HCT116 (cell line): ENCODE results near the gene SEMA3C. TPM values are rescaled to one million over a fixed set of nuclear protein-coding genes. Genes with fewer than 3 reads are reported as not detected.

Experiments
- ATAC-seq: fragments of 200-7000 bp; cut with Tn5 transposase; 2 replicates; pipeline ENCODE4 v1.9.1; 2020; ENCODE audit warnings: mild to moderate bottlenecking, moderate library complexity
- BruUV-seq: library from RNA; stranded (reverse); fragments of 400-500 nt; replicated peaks from 2 replicates; lab custom pipeline; 2021; lab: Mats Ljungman, UMichigan
- CTCF ChIA-PET: fragments of 300-600 bp; sonication (Branson Sonifier 250); formaldehyde crosslinking; loops from one replicate; lab custom pipeline; 2021; ENCODE audit warnings: antibody characterized with exemption; lab: Charles Lee
- POLR2A ChIA-PET: fragments of 300-600, 350-600 bp; sonication (Branson Sonifier 250); formaldehyde crosslinking; loops from one replicate; lab custom pipeline; 2021; ENCODE audit warnings: antibody characterized with exemption; lab: Charles Lee
- RAD21 ChIA-PET, 2 experiments: fragments of 300-600 bp; sonication (Branson Sonifier 250); formaldehyde crosslinking; loops; one replicate each; lab custom pipeline; 2023; ENCODE audit warnings: low total read pairs in 2 of 2; ENCODE audit not compliant: uncharacterized antibody in 2 of 2, unreplicated experiment in 2 of 2, low non-redundant PET in 1 of 2; lab: Charles Lee
- DNase-seq: peaks from one replicate; pipeline ENCODE4 v3.0.0-alpha.2; 2010; ENCODE audit warnings: low read depth, low spot score
- H2AFZ ChIP-seq: fragments of 200-600 bp; shearing (Covaris generic), sonication (generic); 2 replicates; pipeline ENCODE4 v1.6.1; 2017; ENCODE audit warnings: low read depth, mixed run types, mixed read lengths, antibody characterized with exemption, low read length; ENCODE audit not compliant: poor library complexity, severe bottlenecking
- H3K27ac ChIP-seq: 2 replicates; pipeline ENCODE4 v1.5.1; 2012; ENCODE audit warnings: low read depth, low read length
- H3K27me3 ChIP-seq: fragments of 200-600 bp; sonication (generic); 2 replicates; pipeline ENCODE4 v1.6.1; 2016; ENCODE audit warnings: mixed run types, low read length, mixed read lengths; ENCODE audit not compliant: insufficient read depth
- H3K36me3 ChIP-seq, 2 experiments: fragments of 200-500 bp in 1 of 2; fragments of 200-600 bp in 1 of 2; sonication (Bioruptor generic) in 1 of 2; sonication (generic) in 1 of 2; 2 replicates each; pipeline versions ENCODE4 v1.5.1 to v1.6.1; 2014 to 2016; ENCODE audit warnings: low read length in 2 of 2, inconsistent platforms in 1 of 2, mixed read lengths in 1 of 2, mixed run types in 1 of 2; ENCODE audit not compliant: insufficient read depth in 2 of 2, control insufficient read depth in 1 of 2
- H3K4me1 ChIP-seq, 2 experiments: fragments of 200-600 bp in 1 of 2; sonication (generic) in 1 of 2; 2 replicates each; pipeline versions ENCODE4 v1.5.1 to v1.6.1; 2012 to 2017; ENCODE audit warnings: low read length in 2 of 2, inconsistent platforms in 1 of 2, mild to moderate bottlenecking in 1 of 2, mixed read lengths in 1 of 2, mixed run types in 1 of 2, moderate library complexity in 1 of 2; ENCODE audit not compliant: insufficient read depth in 2 of 2, control insufficient read depth in 1 of 2
- H3K4me2 ChIP-seq: fragments of 200-600 bp; sonication (generic); 2 replicates; pipeline ENCODE4 v1.6.1; 2017; ENCODE audit warnings: mixed run types, low read length, mixed read lengths
- H3K4me3 ChIP-seq, 2 experiments: fragments of 200-600 bp in 1 of 2; sonication (generic) in 1 of 2; replicated peaks in 1 of 2; 2 replicates each; pipeline ENCODE4 v1.5.1; 2011 to 2016; ENCODE audit warnings: low read length in 2 of 2, control low read depth in 1 of 2, low read depth in 1 of 2, mild to moderate bottlenecking in 1 of 2, mixed read lengths in 1 of 2, mixed run types in 1 of 2
- H3K79me2 ChIP-seq: fragments of 200-600 bp; sonication (generic); 2 replicates; pipeline ENCODE4 v1.6.1; 2017; ENCODE audit warnings: mild to moderate bottlenecking, mixed run types, low read length, moderate library complexity, mixed read lengths; ENCODE audit not compliant: insufficient read depth
- H3K9ac ChIP-seq: fragments of 200-600 bp; sonication (generic); 2 replicates; pipeline ENCODE4 v1.6.1; 2016; ENCODE audit warnings: low read length, mixed read lengths
- H3K9me2 ChIP-seq: fragments of 200-600 bp; sonication (generic), shearing (Covaris generic); 2 replicates; pipeline ENCODE4 v1.6.1; 2017; ENCODE audit warnings: mixed run types, mild to moderate bottlenecking, moderate library complexity; ENCODE audit not compliant: insufficient read depth
- H3K9me3 ChIP-seq, 2 experiments: fragments of 200-500 bp in 1 of 2; fragments of 200-600 bp in 1 of 2; sonication (Bioruptor generic) in 1 of 2; sonication (generic) in 1 of 2; 2 replicates each; pipeline ENCODE4 v1.6.1; 2014 to 2017; ENCODE audit warnings: low read length in 2 of 2, mixed read lengths in 2 of 2, inconsistent platforms in 1 of 2, low read depth in 1 of 2, mild to moderate bottlenecking in 1 of 2, mixed run types in 1 of 2, moderate library complexity in 1 of 2; ENCODE audit not compliant: control insufficient read depth in 1 of 2, insufficient read depth in 1 of 2
- H4K20me1 ChIP-seq: fragments of 200-600 bp; sonication (generic), shearing (Covaris generic); 2 replicates; pipeline ENCODE4 v1.6.1; 2017; ENCODE audit warnings: mixed run types, mild to moderate bottlenecking, moderate library complexity; ENCODE audit not compliant: insufficient read depth
- CBX3 ChIP-seq: IDR thresholded peaks from 2 replicates; pipeline ENCODE4 v1.6.1; 2012; ENCODE audit warnings: low read depth
- ELF1 ChIP-seq: IDR thresholded peaks from 2 replicates; pipeline ENCODE4 v1.6.1; 2012; ENCODE audit warnings: low read depth, borderline replicate concordance
- EZH2phosphoT487 ChIP-seq: fragments of 200-600 bp; IDR thresholded peaks from 2 replicates; pipeline ENCODE4 v1.6.1; 2018; ENCODE audit warnings: antibody characterized with exemption, borderline replicate concordance
- FOSL1 ChIP-seq: IDR thresholded peaks from 2 replicates; pipeline ENCODE4 v1.6.1; 2012; ENCODE audit warnings: low read depth
- JUND ChIP-seq: IDR thresholded peaks from 2 replicates; pipeline ENCODE4 v1.6.1; 2012
- POLR2A ChIP-seq: IDR thresholded peaks from 2 replicates; pipeline ENCODE4 v1.7.0; 2011; ENCODE audit warnings: borderline replicate concordance; ENCODE audit not compliant: insufficient read depth, insufficient read length; ENCODE audit errors: extremely low read depth
- SIN3A ChIP-seq: IDR thresholded peaks from 2 replicates; pipeline ENCODE4 v1.6.1; 2012; ENCODE audit warnings: low read depth
- SP1 ChIP-seq: IDR thresholded peaks from 2 replicates; pipeline ENCODE4 v1.6.1; 2012; ENCODE audit warnings: low read depth
- SRF ChIP-seq: IDR thresholded peaks from 2 replicates; pipeline ENCODE4 v1.6.1; 2012; ENCODE audit warnings: low read depth
- TCF7L2 ChIP-seq: IDR thresholded peaks from 2 replicates; pipeline ENCODE4 v1.7.0; 2011; ENCODE audit warnings: borderline replicate concordance, inconsistent platforms; ENCODE audit not compliant: insufficient read depth, insufficient read length; ENCODE audit errors: extremely low read depth
- YY1 ChIP-seq: IDR thresholded peaks from 2 replicates; pipeline ENCODE4 v1.6.1; 2011; ENCODE audit warnings: low read length, low read depth, moderate library complexity, mild to moderate bottlenecking; ENCODE audit not compliant: insufficient replicate concordance; ENCODE audit errors: extremely low read depth
- ZFX ChIP-seq: fragments of 450-650 bp; IDR thresholded peaks from 2 replicates; pipeline ENCODE4 v1.6.1; 2017
- intact Hi-C: fragments of 100-400 bp; cut with micrococcal nuclease; formaldehyde crosslinking; loops from 2 replicates; pipeline ENCODE4 v1.10.0; 2022
- total RNA-seq: library from RNA; stranded (reverse); gene quantifications from one replicate; pipeline ENCODE4 v1.2.1, GENCODE V29; 2021; ENCODE audit not compliant: unreplicated experiment
- TF ChIP-seq, protein P1 (sequence below): IDR thresholded peaks from 2 replicates; pipeline ENCODE4 v1.6.1; 2012
- TF ChIP-seq, protein P2 (sequence below): IDR thresholded peaks from 2 replicates; pipeline ENCODE4 v1.6.1; 2011; ENCODE audit warnings: mild to moderate bottlenecking, low read length, moderate library complexity; ENCODE audit not compliant: insufficient replicate concordance; ENCODE audit errors: extremely low read depth
- TF ChIP-seq, protein P3 (sequence below), 3 experiments: fragments of 200-600 bp in 1 of 3; sonication (generic) in 1 of 3; IDR thresholded peaks in 2 of 3; conservative IDR thresholded peaks in 1 of 3; 2 replicates each; pipeline ENCODE4 v1.5.1; 2012 to 2017; ENCODE audit warnings: low read depth in 2 of 3, low read length in 2 of 3, antibody characterized with exemption in 1 of 3, borderline replicate concordance in 1 of 3, control low read depth in 1 of 3, mild to moderate bottlenecking in 1 of 3, mixed read lengths in 1 of 3, mixed run types in 1 of 3, moderate library complexity in 1 of 3; ENCODE audit not compliant: insufficient read depth in 1 of 3

Gene SEMA3C
- total RNA-seq, 1 experiment from 2014 or later = 25.3 TPM

GRCh38 chr7:80763289-80763688 is 155.6 kb downstream of the SEMA3C start:
- no peak overlapping the region for H3K4me2 ChIP-seq
- no TSS peak for BruUV-seq
- ChIA-PET RAD21 (no interaction called here), POLR2A (no interaction called here), CTCF (no interaction called here)
- H3K4me3 ChIP-seq = no peak overlapping the region
- no peaks in the 10 kb centered on the region for H3K9me3 ChIP-seq
- intact Hi-C loops = no loop called here
- H3K27ac ChIP-seq = no peak overlapping the region
- no peaks in the 10 kb centered on the region for H3K9me2 ChIP-seq
- no peaks in the 10 kb centered on the region; a peak in 1 of 4 replicates for H3K36me3 ChIP-seq
- H3K27me3 ChIP-seq = no peaks in the 10 kb centered on the region
- no peak overlapping the region for H3K9ac ChIP-seq
- TF ChIP-seq YY1 (no peak), SRF (no peak), SIN3A (no peak), ELF1 (no peak), FOSL1 (no peak), SP1 (no peak)
- TF ChIP-seq, protein P1, sequence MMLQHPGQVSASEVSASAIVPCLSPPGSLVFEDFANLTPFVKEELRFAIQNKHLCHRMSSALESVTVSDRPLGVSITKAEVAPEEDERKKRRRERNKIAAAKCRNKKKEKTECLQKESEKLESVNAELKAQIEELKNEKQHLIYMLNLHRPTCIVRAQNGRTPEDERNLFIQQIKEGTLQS = no peak
- no peaks in the 10 kb centered on the region for H4K20me1 ChIP-seq
- DNase-seq (no peak), ATAC-seq (no peak)
- no peak overlapping the region for H2AFZ ChIP-seq
- no peaks in the 10 kb centered on the region for H3K79me2 ChIP-seq
- H3K4me1 ChIP-seq = peaks cover 4 to 9% of the 10 kb centered on the region in 2 experiments; a peak in 2 of 4 replicates

- ATAC-seq = no peak
- no peak overlapping the region for H2AFZ ChIP-seq
- H3K9me2 ChIP-seq = no peaks in the 10 kb centered on the region
- TF ChIP-seq POLR2A (no peak), TCF7L2 (no peak), SP1 (no peak), ZFX (no peak), EZH2phosphoT487 (no peak), SIN3A (no peak), CBX3 (no peak), JUND (no peak), YY1 (no peak)
- TF ChIP-seq, protein P2, sequence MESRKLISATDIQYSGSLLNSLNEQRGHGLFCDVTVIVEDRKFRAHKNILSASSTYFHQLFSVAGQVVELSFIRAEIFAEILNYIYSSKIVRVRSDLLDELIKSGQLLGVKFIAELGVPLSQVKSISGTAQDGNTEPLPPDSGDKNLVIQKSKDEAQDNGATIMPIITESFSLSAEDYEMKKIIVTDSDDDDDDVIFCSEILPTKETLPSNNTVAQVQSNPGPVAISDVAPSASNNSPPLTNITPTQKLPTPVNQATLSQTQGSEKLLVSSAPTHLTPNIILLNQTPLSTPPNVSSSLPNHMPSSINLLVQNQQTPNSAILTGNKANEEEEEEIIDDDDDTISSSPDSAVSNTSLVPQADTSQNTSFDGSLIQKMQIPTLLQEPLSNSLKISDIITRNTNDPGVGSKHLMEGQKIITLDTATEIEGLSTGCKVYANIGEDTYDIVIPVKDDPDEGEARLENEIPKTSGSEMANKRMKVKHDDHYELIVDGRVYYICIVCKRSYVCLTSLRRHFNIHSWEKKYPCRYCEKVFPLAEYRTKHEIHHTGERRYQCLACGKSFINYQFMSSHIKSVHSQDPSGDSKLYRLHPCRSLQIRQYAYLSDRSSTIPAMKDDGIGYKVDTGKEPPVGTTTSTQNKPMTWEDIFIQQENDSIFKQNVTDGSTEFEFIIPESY = no peak
- TF ChIP-seq, protein P1 = no peak
- TF ChIP-seq, protein P3, sequence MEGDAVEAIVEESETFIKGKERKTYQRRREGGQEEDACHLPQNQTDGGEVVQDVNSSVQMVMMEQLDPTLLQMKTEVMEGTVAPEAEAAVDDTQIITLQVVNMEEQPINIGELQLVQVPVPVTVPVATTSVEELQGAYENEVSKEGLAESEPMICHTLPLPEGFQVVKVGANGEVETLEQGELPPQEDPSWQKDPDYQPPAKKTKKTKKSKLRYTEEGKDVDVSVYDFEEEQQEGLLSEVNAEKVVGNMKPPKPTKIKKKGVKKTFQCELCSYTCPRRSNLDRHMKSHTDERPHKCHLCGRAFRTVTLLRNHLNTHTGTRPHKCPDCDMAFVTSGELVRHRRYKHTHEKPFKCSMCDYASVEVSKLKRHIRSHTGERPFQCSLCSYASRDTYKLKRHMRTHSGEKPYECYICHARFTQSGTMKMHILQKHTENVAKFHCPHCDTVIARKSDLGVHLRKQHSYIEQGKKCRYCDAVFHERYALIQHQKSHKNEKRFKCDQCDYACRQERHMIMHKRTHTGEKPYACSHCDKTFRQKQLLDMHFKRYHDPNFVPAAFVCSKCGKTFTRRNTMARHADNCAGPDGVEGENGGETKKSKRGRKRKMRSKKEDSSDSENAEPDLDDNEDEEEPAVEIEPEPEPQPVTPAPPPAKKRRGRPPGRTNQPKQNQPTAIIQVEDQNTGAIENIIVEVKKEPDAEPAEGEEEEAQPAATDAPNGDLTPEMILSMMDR (IDR thresholded peaks at IDR 0.05 in 2 of 3, conservative IDR thresholded peaks at IDR 0.05 in 1 of 3; ENCODE audit: borderline replicate concordance in 1 of 3, insufficient read depth in 1 of 3, low read depth in 2 of 3, low read length in 2 of 3) = no peak
- TF ChIP-seq, all 23 proteins: peak for 0
- H3K9me3 ChIP-seq = no peaks in the 10 kb centered on the region
- POLR2A ChIA-PET = no interaction called here
- no TSS peak for BruUV-seq
- no peaks in the 10 kb centered on the region for H3K27me3 ChIP-seq
- CTCF ChIA-PET = no interaction called here
- H4K20me1 ChIP-seq = no peaks in the 10 kb centered on the region
- no peak overlapping the region for H3K9ac ChIP-seq
- RAD21 ChIA-PET = no interaction called here
- peaks cover 4 to 9% of the 10 kb centered on the region in 2 experiments; a peak in 2 of 4 replicates for H3K4me1 ChIP-seq
- no peak for DNase-seq
- intact Hi-C loops = no loop called here
- no peak overlapping the region for H3K4me3 ChIP-seq
- peak overlapping the region; percentile 10; the same call in 1 of the 2 replicates for H3K4me2 ChIP-seq
- H3K36me3 ChIP-seq = no peaks in the 10 kb centered on the region; a peak in 1 of 4 replicates
- H3K79me2 ChIP-seq = no peaks in the 10 kb centered on the region
- no peak overlapping the region for H3K27ac ChIP-seq
Measured at GRCh38 chr7:80760292-80760691, 158.6 kb downstream of the SEMA3C start.
